ENCODE data around the gene LSM12. TPM values are rescaled to one million over a fixed set of nuclear protein-coding genes. Genes with fewer than 3 reads are reported as not detected.

LSM12 gene
- total RNA-seq, 2 experiments from 2014 or later, result 35.4 to 67.9 TPM

DNA sequence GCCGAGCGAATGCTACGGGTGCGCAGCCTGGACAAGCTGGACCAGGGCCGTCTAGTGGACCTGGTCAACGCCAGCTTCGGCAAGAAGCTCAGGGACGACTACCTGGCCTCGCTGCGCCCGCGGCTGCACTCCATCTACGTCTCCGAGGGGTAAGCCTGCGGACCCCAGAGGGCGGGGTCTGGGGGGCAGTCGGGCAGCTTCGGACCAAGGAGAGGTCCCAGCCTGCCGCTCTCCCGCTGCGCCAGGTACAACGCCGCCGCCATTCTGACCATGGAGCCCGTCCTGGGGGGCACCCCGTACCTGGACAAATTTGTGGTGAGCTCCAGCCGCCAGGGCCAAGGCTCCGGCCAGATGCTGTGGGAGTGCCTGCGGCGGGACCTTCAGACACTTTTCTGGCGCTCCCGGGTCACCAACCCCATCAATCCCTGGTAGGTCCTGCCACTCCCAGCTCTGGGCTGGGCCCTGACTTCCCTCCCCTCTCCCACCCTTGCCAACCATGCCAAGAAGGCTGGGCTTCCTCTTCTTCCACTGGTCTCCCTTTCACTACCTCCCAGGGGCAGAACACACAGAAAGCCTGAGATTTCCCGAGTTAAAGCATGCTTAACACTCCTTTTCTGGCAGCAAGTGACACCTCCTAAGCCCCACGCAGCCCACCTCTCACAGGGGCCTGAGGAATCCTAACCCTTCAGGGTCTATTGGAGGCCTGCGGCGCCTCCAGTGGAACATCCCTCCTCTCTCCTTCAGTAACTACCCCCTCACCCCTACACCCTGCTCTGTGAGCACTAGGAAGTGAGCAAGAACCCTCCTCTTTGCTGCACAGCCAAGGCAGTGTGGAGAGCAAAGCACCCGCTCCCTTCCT lies 58.9 kb downstream of the LSM12 start:
- Histone ChIP-seq H3K36me3 (ENCODE audit: insufficient read depth, low read length) (peaks cover 4% of the 10 kb centered on the region; the same call in 1 of the 2 replicates), H3K4me2 (ENCODE audit: low read length) (peak overlapping the region; percentile 86), H3K9me3 (ENCODE audit: low read length) (no peaks in the 10 kb centered on the region), H3K27ac (ENCODE audit: low read depth, low read length, poor library complexity, severe bottlenecking) (peak overlapping the region; percentile 49), H3K9me2 (ENCODE audit: insufficient read depth, low read length) (no peaks in the 10 kb centered on the region), H4K20me1 (ENCODE audit: insufficient read depth, low read length) (no peaks in the 10 kb centered on the region), H2AFZ (ENCODE audit: low read length) (peak overlapping the region; percentile 77; the same call in 1 of the 2 replicates), H3K4me3 (ENCODE audit: low read depth, low read length, poor library complexity, severe bottlenecking) (peak overlapping the region; percentile 73), H3K79me2 (ENCODE audit: insufficient read depth, low read depth, low read length) (no peaks in the 10 kb centered on the region), H3K4me1 (ENCODE audit: insufficient read depth, low read length, poor library complexity, severe bottlenecking) (peaks cover 23% of the 10 kb centered on the region)
- intact Hi-C loops (cut with micrococcal nuclease; ENCODE audit: unreplicated experiment), result loop anchor here (2.0 kb wide), 1 partner anchor 63 kb away; the partner anchor contains the start of gene G6PC3
- BruUV-seq (replicated peaks), result no TSS peak
- DNase-seq (ENCODE audit: low spot score), result peak; percentile 17
- TF ChIP-seq, protein P1, sequence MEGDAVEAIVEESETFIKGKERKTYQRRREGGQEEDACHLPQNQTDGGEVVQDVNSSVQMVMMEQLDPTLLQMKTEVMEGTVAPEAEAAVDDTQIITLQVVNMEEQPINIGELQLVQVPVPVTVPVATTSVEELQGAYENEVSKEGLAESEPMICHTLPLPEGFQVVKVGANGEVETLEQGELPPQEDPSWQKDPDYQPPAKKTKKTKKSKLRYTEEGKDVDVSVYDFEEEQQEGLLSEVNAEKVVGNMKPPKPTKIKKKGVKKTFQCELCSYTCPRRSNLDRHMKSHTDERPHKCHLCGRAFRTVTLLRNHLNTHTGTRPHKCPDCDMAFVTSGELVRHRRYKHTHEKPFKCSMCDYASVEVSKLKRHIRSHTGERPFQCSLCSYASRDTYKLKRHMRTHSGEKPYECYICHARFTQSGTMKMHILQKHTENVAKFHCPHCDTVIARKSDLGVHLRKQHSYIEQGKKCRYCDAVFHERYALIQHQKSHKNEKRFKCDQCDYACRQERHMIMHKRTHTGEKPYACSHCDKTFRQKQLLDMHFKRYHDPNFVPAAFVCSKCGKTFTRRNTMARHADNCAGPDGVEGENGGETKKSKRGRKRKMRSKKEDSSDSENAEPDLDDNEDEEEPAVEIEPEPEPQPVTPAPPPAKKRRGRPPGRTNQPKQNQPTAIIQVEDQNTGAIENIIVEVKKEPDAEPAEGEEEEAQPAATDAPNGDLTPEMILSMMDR (conservative IDR thresholded peaks at IDR 0.05; ENCODE audit: low read length), result no peak
- no peak for TF ChIP-seq EZH2phosphoT487 (IDR thresholded peaks at IDR 0.05; ENCODE audit: borderline replicate concordance, low read depth, low read length)
- ChIA-PET CTCF (ENCODE audit: unreplicated experiment) (interaction anchor here (0.9 kb wide), 1 partner anchor 67 kb away, joined by 3 read pairs; no protein-coding TSS in a partner anchor), POLR2A (no interaction called here)

DNA sequence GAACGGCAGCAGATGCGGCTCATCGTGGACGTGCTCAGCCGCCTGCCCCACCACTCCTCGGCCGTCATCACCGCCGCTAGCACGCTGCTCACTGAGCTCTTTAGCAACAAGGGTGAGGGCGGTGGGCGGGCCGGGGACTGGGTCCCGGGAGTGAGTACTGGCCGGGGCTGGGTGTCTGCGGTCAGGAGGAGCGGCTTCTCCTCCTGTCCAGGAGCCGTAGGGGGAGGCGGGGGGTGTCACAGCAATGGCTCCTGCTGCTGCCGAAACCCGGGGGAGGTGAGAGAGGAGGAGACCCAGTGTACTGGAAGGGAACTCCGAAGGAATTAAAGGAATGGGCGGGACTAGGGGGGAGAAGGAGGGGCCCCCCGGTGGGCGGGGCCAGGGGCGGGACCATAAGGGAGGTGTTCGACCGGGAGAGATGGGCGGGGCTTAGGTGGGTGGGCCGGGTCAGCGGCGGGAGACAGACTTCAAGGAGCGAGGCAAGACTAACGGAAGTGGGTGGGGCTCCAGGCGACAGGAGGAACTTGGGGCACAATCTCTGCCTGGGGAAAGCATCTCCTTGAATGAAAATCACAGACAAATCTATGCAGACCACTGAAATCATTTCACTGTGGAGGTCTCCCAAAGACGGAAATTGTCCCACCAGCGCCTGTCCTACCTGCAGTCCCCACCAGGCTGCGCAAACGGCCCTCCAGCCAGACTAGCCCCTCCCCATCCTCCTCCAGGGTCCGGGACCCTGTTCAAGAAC lies 59.7 kb downstream of the LSM12 start:
- Histone ChIP-seq H3K79me2 (ENCODE audit: insufficient read depth, low read depth, low read length) (no peaks in the 10 kb centered on the region), H4K20me1 (ENCODE audit: insufficient read depth, low read length) (no peaks in the 10 kb centered on the region), H3K4me3 (ENCODE audit: low read depth, low read length, poor library complexity, severe bottlenecking) (peak overlapping the region; percentile 73), H3K27ac (ENCODE audit: low read depth, low read length, poor library complexity, severe bottlenecking) (peak overlapping the region; percentile 49), H3K36me3 (ENCODE audit: insufficient read depth, low read length) (peaks cover 4% of the 10 kb centered on the region; the same call in 1 of the 2 replicates), H3K9me2 (ENCODE audit: insufficient read depth, low read length) (no peaks in the 10 kb centered on the region), H3K4me1 (ENCODE audit: insufficient read depth, low read length, poor library complexity, severe bottlenecking) (peaks cover 23% of the 10 kb centered on the region), H2AFZ (ENCODE audit: low read length) (peak overlapping the region; percentile 77; the same call in 1 of the 2 replicates), H3K9me3 (ENCODE audit: low read length) (no peaks in the 10 kb centered on the region), H3K4me2 (ENCODE audit: low read length) (peak overlapping the region; percentile 86)
- intact Hi-C loops (cut with micrococcal nuclease; ENCODE audit: unreplicated experiment), result loop anchor here (2.0 kb wide), 1 partner anchor 64 kb away; the partner anchor contains the start of gene G6PC3
- BruUV-seq (replicated peaks), result no TSS peak
- POLR2A ChIA-PET, result no interaction called here
- DNase-seq (ENCODE audit: low spot score), result peak; percentile 96
- no peak for TF ChIP-seq EZH2phosphoT487 (IDR thresholded peaks at IDR 0.05; ENCODE audit: borderline replicate concordance, low read depth, low read length)
- TF ChIP-seq, protein P1 (conservative IDR thresholded peaks at IDR 0.05; ENCODE audit: low read length), result peak; percentile 69
- CTCF ChIA-PET (ENCODE audit: unreplicated experiment), result interaction anchor here (0.6 to 0.9 kb wide), 2 partner anchors 35 to 68 kb away, joined by 3 read pairs; no protein-coding TSS in a partner anchor

Measured in OCI-LY7 (cell line).